Transverse colon (tissue), 4 donors: ENCODE results near the gene IGF2BP1. TPM values are rescaled to one million over a fixed set of nuclear protein-coding genes. Genes with fewer than 3 reads are reported as not detected.
"Not testable (repeated sequence)": the region's sequence is repeated elsewhere in the genome, so short reads cannot be mapped to it uniquely, and the experiment has no call there.

Experiments used
- DNase-seq: peaks from one replicate; pipeline ENCODE4 v3.0.0-alpha.2; 2019
- H3K27ac ChIP-seq, 4 donors: fragments of 200-600 bp; sonication (generic); 2 replicates each; pipeline ENCODE4 v1.5.1; 2016 to 2018; ENCODE audit warnings: inconsistent platforms in 4 of 4
- H3K27me3 ChIP-seq: fragments of 200-600 bp; sonication (generic); 2 replicates; pipeline ENCODE4 v1.5.1; 2017; ENCODE audit warnings: inconsistent platforms
- H3K36me3 ChIP-seq, 4 donors: fragments of 200-600 bp; sonication (generic); 2 replicates each; pipeline ENCODE4 v1.5.1; 2017 to 2019; ENCODE audit warnings: inconsistent platforms in 4 of 4
- H3K4me1 ChIP-seq, 4 donors: fragments of 200-600 bp; sonication (generic); 2 replicates each; pipeline ENCODE4 v1.5.1; 2017 to 2020; ENCODE audit warnings: inconsistent platforms in 4 of 4
- H3K4me3 ChIP-seq, 4 donors: fragments of 200-600 bp; sonication (generic); 1 replicate in 1 of 4; 2 replicates in 3 of 4; pipeline versions ENCODE4 v1.5.1 to v1.6.1; 2017 to 2019; ENCODE audit warnings: inconsistent platforms in 4 of 4
- H3K9me3 ChIP-seq, 2 donors: fragments of 200-600 bp; sonication (generic); 2 replicates each; pipeline ENCODE4 v1.5.1; 2017 to 2019; ENCODE audit warnings: inconsistent platforms in 2 of 2
- CTCF ChIP-seq, 5 experiments: fragments of 200-600 bp in 3 of 5; fragments of 450-650 bp in 2 of 5; sonication (generic) in 3 of 5; IDR thresholded peaks; 1 replicate in 2 of 5; 2 replicates in 3 of 5; pipeline ENCODE4 v1.5.1; 2016 to 2017; ENCODE audit warnings: antibody characterized with exemption in 5 of 5, inconsistent platforms in 3 of 5, mild to moderate bottlenecking in 2 of 5, moderate library complexity in 1 of 5
- EP300 ChIP-seq: sonication (generic); formaldehyde crosslinking; IDR thresholded peaks from one replicate; pipeline ENCODE4 v1.6.1; 2017; ENCODE audit warnings: antibody characterized with exemption, low read depth
- POLR2A ChIP-seq: fragments of 450-650 bp; IDR thresholded peaks from one replicate; pipeline ENCODE4 v1.6.1; 2016; ENCODE audit warnings: antibody characterized with exemption, mild to moderate bottlenecking, moderate library complexity
- POLR2AphosphoS5 ChIP-seq, 3 donors: sonication (generic); formaldehyde crosslinking; IDR thresholded peaks; one replicate each; pipeline ENCODE4 v1.6.1; 2016; ENCODE audit warnings: antibody characterized with exemption in 3 of 3
- WGBS, 2 donors: methylation state at CpG; one replicate each; pipeline ENCODE4 v1.1.5; 2018; ENCODE audit warnings: low coverage in 1 of 2; 5-methylcytosine and 5-hydroxymethylcytosine counted together
- in situ Hi-C, 4 donors: fragments of 200-750 bp; cut with MboI; loops; one replicate each; pipeline versions ENCODE4 v1.15.0 to v1.15.1; 2017; ENCODE audit warnings: low sequenced_read_pairs in 3 of 4, low pct_ligation_motif_present in 1 of 4, low pct_unique_long_range_greater_than_20kb in 1 of 4
- intact Hi-C: fragments of 100-400 bp; cut with DNase I; formaldehyde crosslinking; loops from one replicate; pipeline ENCODE4 v1.15.1; 2023; ENCODE audit warnings: low total_unique reads
- total RNA-seq, 4 donors: library from RNA; depleted of rRNA; stranded (reverse); fragments of >200 nt; gene quantifications; one replicate each; pipeline ENCODE4 v1.1.0, GENCODE V29; 2016

IGF2BP1 gene
- total RNA-seq, 4 donors from 2014 or later = under 0.01 TPM; not detected in 3

GRCh38 chr17:49082231-49082630 is 85.0 kb downstream of the IGF2BP1 start:
- Histone ChIP-seq H3K4me3 (no peak overlapping the region), H3K36me3 (no peaks in the 10 kb centered on the region), H3K9me3 (no peaks in the 10 kb centered on the region), H3K27ac (no peak overlapping the region), H3K4me1 (peaks cover 0 to 4% (median 2%) of the 10 kb centered on the region in 4 donors), H3K27me3 (no peaks in the 10 kb centered on the region)
- no peak for TF ChIP-seq POLR2A
- DNase-seq = no peak
- 79 to 83% methylated on average over 5 of the region's 5 CpGs for WGBS, 2 donors
- in situ Hi-C loops = no loop called here
- intact Hi-C loops = no loop called here

- H3K36me3 ChIP-seq, DNase-seq, H3K27me3 ChIP-seq, H3K27ac ChIP-seq, H3K9me3 ChIP-seq, intact Hi-C loops, in situ Hi-C loops, H3K4me1 ChIP-seq, H3K4me3 ChIP-seq: not testable (repeated sequence)
- 62 to 100% methylated on average over 1 to 2 of the region's 2 CpGs for WGBS, 2 donors
Observed at GRCh38 chr17:49085046-49085445, 87.9 kb downstream of the IGF2BP1 start.

GRCh38 chr17:49085565-49086315 is 88.6 kb downstream of the IGF2BP1 start:
- TF ChIP-seq POLR2AphosphoS5 (IDR thresholded peaks at IDR 0.05) (no peak), CTCF (IDR thresholded peaks at IDR 0.05) (no peak), EP300 (no peak), POLR2A (no peak)
- no peak overlapping the region for H3K4me3 ChIP-seq
- in situ Hi-C loops = no loop called here
- 67 to 89% methylated on average over 1 to 5 of the region's 5 CpGs for WGBS, 2 donors
- H3K27me3 ChIP-seq = no peaks in the 10 kb centered on the region
- intact Hi-C loops = no loop called here
- H3K36me3 ChIP-seq = no peaks in the 10 kb centered on the region
- H3K27ac ChIP-seq = no peak overlapping the region
- DNase-seq = no peak
- H3K9me3 ChIP-seq = no peaks in the 10 kb centered on the region
- H3K4me1 ChIP-seq = no peaks in the 10 kb centered on the region

- no peak for DNase-seq
- Histone ChIP-seq H3K9me3 (no peaks in the 10 kb centered on the region), H3K36me3 (no peaks in the 10 kb centered on the region), H3K4me3 (no peak overlapping the region), H3K27me3 (no peaks in the 10 kb centered on the region), H3K27ac (no peak overlapping the region), H3K4me1 (no peaks in the 10 kb centered on the region)
- WGBS, 2 donors = 42% methylated on average over 1 of the region's 1 CpG; no CpG with 5 or more reads in 1 of the 2 donors
- intact Hi-C loops (no loop called here), in situ Hi-C loops (no loop called here)
- TF ChIP-seq POLR2AphosphoS5 (IDR thresholded peaks at IDR 0.05) (no peak), POLR2A (no peak), EP300 (no peak), CTCF (IDR thresholded peaks at IDR 0.05) (no peak)
Observed at GRCh38 chr17:49086316-49086605, 89.1 kb downstream of the IGF2BP1 start.

- Histone ChIP-seq H3K36me3 (no peaks in the 10 kb centered on the region), H3K4me3 (no peak overlapping the region), H3K4me1 (no peaks in the 10 kb centered on the region), H3K27ac (no peak overlapping the region), H3K27me3 (no peaks in the 10 kb centered on the region), H3K9me3 (no peaks in the 10 kb centered on the region)
- intact Hi-C loops (no loop called here), in situ Hi-C loops (no loop called here)
- DNase-seq = no peak
- TF ChIP-seq EP300 (no peak), POLR2AphosphoS5 (IDR thresholded peaks at IDR 0.05) (no peak), POLR2A (no peak), CTCF (IDR thresholded peaks at IDR 0.05) (no peak)
Observed at GRCh38 chr17:49086649-49087048, 89.5 kb downstream of the IGF2BP1 start.
